Activated naive CD8-positive, alpha-beta T cell treated with anti-CD3 and anti-CD28 coated beads, Interleukin-2, amount 50 U/mL, for 24 hours (primary cell): ENCODE measurements around the gene GRID1.

Experiments
- ATAC-seq: fragments of 150-1000 bp; cut with Tn5 transposase; one replicate; pipeline ENCODE4 v1.10.0; 2021
- DNase-seq: peaks from one replicate; pipeline ENCODE4 v3.0.0; 2021
- H3K27ac Mint-ChIP-seq: one replicate; pipeline ENCODE4 v1.8.0; 2021; ENCODE audit warnings: mild to moderate bottlenecking, mixed read lengths
- H3K27me3 Mint-ChIP-seq: one replicate; pipeline ENCODE4 v1.8.0; 2021; ENCODE audit warnings: mixed read lengths
- H3K36me3 Mint-ChIP-seq: one replicate; pipeline ENCODE4 v1.8.0; 2021; ENCODE audit warnings: low read depth, mixed read lengths
- H3K4me1 Mint-ChIP-seq: one replicate; pipeline ENCODE4 v1.8.0; 2021; ENCODE audit warnings: mixed read lengths
- H3K4me3 Mint-ChIP-seq: one replicate; pipeline ENCODE4 v1.8.0; 2021; ENCODE audit warnings: mild to moderate bottlenecking, moderate library complexity, mixed read lengths
- H3K9me3 Mint-ChIP-seq: one replicate; pipeline ENCODE4 v1.8.0; 2021; ENCODE audit warnings: mixed read lengths

Gene GRID1

GRCh38 chr10:85919491-85920021 lies 447.0 kb downstream of the GRID1 start:
- no peak overlapping the region for H3K27ac Mint-ChIP-seq

GRCh38 chr10:85918371-85918770 lies 448.2 kb downstream of the GRID1 start:
- ATAC-seq = no peak

More at GRCh38 chr10:85919491-85920021, 447.0 kb downstream of the GRID1 start:
- DNase-seq (no peak), ATAC-seq (no peak)
- Mint-ChIP-seq H3K27me3 (peaks cover 5% of the 10 kb centered on the region), H3K4me3 (no peak overlapping the region), H3K9me3 (no peaks in the 10 kb centered on the region), H3K4me1 (no peaks in the 10 kb centered on the region), H3K36me3 (no peaks in the 10 kb centered on the region)

DNA sequence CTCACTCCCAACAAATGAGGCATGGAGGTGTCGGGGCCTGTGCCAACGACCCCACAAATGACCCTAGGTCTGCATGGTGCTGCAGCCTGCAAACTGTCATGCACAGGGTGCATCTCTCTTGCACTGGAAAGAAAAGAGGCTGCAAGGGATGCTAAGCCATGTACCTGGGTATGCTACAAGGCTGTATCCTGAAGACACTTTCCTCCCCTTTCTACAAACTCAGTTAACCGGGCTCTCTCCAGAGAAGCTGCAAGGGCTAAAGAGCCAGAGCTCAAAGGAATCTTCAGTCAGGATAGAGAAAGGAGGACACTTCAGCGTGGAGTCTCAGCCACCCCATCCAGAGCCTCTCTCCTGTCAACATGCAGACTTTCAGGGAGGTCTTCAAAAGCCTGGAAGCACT lies 449.0 kb downstream of the GRID1 start:
- DNase-seq (no peak), ATAC-seq (no peak)
- Mint-ChIP-seq H3K27me3 (peaks cover 5% of the 10 kb centered on the region), H3K4me3 (no peak overlapping the region), H3K36me3 (no peaks in the 10 kb centered on the region), H3K4me1 (no peaks in the 10 kb centered on the region), H3K9me3 (no peaks in the 10 kb centered on the region), H3K27ac (no peak overlapping the region)

More at GRCh38 chr10:85918371-85918770, 448.2 kb downstream of the GRID1 start:
- H3K4me1 Mint-ChIP-seq = no peaks in the 10 kb centered on the region
- H3K27me3 Mint-ChIP-seq = peaks cover 5% of the 10 kb centered on the region
- no peaks in the 10 kb centered on the region for H3K9me3 Mint-ChIP-seq
- DNase-seq = no peak
- H3K27ac Mint-ChIP-seq = no peak overlapping the region
- H3K4me3 Mint-ChIP-seq = no peak overlapping the region
- no peaks in the 10 kb centered on the region for H3K36me3 Mint-ChIP-seq

DNA sequence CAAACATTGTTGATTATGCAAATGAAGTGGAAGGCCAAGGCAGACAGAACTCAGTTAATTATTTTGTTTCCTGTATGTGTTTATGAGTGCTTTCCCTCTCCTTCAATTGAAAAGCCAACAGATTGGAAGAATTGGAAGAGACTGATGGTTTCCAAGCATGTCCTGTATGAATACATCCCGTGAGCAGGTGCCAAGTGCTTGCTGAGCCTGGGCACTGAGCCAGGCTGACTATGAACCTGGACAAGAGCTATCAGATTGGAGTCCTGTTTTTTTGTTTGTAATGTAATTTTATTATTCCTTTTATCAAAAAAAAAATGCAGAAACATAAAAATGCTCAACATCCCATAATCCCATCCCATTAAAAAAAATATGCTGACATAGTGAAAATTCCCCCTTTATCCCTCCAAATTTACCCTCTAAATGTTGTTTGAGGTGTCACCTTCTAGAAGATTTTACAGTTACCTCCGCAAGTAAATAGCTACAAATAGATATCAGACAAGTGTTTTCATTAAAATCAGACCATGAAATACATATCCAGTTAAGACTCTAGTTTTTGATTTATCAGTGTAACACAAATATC lies 449.5 kb downstream of the GRID1 start:
- H3K27ac Mint-ChIP-seq = no peak overlapping the region
- no peak overlapping the region for H3K4me3 Mint-ChIP-seq
- H3K4me1 Mint-ChIP-seq = no peaks in the 10 kb centered on the region
- ATAC-seq (no peak), DNase-seq (no peak)
- H3K27me3 Mint-ChIP-seq = peaks cover 5% of the 10 kb centered on the region
- no peaks in the 10 kb centered on the region for H3K36me3 Mint-ChIP-seq
- no peaks in the 10 kb centered on the region for H3K9me3 Mint-ChIP-seq

DNA sequence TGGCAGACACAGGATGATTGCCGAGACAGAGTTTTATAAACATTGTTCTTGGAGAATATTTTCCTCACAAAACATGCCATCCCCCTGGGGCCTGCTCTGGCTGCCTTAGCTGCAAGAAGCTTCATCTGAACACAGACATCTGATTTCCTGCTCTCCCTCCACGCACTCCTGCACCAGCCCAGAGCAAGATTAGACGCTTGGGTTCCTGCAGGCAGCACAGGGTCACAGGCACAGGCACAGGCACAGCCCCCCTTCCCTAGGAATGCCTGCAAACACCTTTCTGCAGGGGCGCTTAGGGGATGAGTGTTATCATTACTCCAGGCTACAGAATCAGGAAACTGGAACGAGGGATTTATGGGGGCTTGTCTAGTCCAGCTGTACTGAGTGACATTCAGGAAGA lies 450.3 kb downstream of the GRID1 start:
- no peak for ATAC-seq
- Mint-ChIP-seq H3K27me3 (peaks cover 5% of the 10 kb centered on the region), H3K36me3 (no peaks in the 10 kb centered on the region), H3K9me3 (no peaks in the 10 kb centered on the region), H3K27ac (no peak overlapping the region), H3K4me1 (no peaks in the 10 kb centered on the region), H3K4me3 (no peak overlapping the region)
- no peak for DNase-seq

DNA sequence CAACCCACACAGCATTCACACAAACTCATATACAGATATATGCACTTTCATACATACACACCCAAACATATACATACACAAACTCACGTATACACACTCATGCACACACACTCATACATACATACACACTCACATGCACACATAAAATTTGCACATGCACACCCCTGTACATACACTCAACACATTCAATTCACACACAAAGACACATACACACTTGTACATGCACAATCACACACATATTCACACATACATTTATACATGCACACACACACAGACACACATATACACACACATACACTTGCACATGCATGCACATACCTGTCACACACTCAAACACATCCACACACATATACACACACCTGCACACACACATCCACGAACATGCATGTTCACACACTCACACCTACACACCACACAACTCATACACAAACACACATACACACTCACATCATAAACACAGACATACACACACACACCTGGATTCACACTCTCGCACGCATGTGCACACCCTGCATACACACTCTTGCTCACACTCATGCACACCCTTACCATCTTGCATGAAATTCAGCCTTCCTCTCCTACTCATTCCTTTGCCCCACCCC lies 451.2 kb downstream of the GRID1 start:
- no peak for ATAC-seq
- H3K9me3 Mint-ChIP-seq = no peaks in the 10 kb centered on the region

DNA sequence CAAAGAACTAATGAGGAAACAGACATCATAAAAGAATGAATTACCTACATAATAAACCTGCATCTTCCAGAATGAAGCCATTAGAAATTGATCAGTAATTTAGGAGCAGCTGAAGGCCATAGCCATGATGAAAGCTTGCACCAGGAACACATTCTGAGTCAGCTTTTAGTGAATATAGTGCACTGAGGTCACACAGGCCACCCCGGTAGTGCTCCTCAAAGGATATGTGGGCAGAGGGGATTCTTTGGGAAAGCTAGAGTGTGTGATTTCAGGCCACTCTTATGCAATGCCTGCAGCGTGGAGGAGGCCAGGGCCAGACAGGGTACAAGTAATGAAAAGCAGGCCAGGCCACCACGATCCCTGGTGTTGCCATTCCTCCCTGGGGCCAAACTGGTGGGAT lies 451.9 kb downstream of the GRID1 start:
- ATAC-seq (no peak), DNase-seq (no peak)
- Mint-ChIP-seq H3K4me3 (no peak overlapping the region), H3K4me1 (no peaks in the 10 kb centered on the region), H3K36me3 (no peaks in the 10 kb centered on the region), H3K27me3 (peaks cover 9% of the 10 kb centered on the region), H3K9me3 (no peaks in the 10 kb centered on the region), H3K27ac (no peak overlapping the region)

More for the DNA sequence above, 451.2 kb downstream of the GRID1 start:
- no peak overlapping the region for H3K4me3 Mint-ChIP-seq
- DNase-seq = no peak
- no peaks in the 10 kb centered on the region for H3K36me3 Mint-ChIP-seq
- peaks cover 10% of the 10 kb centered on the region for H3K27me3 Mint-ChIP-seq
- H3K4me1 Mint-ChIP-seq = no peaks in the 10 kb centered on the region
- H3K27ac Mint-ChIP-seq = no peak overlapping the region

DNA sequence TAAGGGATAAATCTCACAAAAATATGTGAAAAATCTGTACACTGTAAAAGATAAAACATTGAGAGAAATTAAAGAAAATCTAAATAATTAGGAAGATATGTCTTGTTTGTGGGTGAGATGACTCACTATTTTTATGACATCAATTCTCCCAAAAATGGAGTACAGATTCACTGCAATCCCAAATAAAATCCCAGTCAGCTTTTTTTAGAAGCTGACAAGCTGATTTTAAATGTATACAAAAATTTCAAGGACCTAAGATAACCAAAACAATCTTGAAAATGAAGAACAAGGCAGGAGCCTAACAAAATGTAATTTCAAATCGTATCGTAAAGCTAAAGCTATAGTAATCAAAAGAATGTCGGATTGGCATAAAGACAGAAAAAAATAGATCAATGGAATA lies 458.1 kb downstream of the GRID1 start:
- Mint-ChIP-seq H3K27me3 (peaks cover 7% of the 10 kb centered on the region), H3K4me3 (no peak overlapping the region), H3K36me3 (no peaks in the 10 kb centered on the region), H3K9me3 (no peaks in the 10 kb centered on the region), H3K27ac (no peak overlapping the region), H3K4me1 (no peaks in the 10 kb centered on the region)
- no peak for DNase-seq
- no peak for ATAC-seq

DNA sequence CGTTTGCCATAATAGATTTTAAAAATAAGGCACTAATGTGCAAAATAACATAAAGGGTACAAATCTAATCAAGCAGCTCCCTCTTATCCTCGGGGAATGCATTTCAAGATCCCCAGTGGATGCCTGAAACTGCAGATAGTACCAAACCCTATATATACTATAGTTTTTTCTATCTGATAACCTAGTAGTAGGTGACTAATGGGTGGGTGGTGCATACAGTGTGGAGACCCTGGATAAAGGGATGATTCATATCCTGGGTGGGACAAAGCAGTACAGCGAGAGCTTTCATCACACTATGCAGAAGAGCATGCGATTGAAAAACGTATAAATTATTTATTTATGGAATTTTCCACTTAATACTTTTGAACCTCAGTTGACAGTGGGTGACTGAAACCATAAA lies 464.5 kb downstream of the GRID1 start:
- Mint-ChIP-seq H3K27ac (no peak overlapping the region), H3K9me3 (no peaks in the 10 kb centered on the region), H3K27me3 (peaks cover 2% of the 10 kb centered on the region), H3K4me3 (no peak overlapping the region), H3K4me1 (no peaks in the 10 kb centered on the region), H3K36me3 (no peaks in the 10 kb centered on the region)
- DNase-seq (no peak), ATAC-seq (no peak)

GRCh38 chr10:85901599-85901998 lies 465.0 kb downstream of the GRID1 start:
- H3K27ac Mint-ChIP-seq = no peak overlapping the region
- no peaks in the 10 kb centered on the region for H3K9me3 Mint-ChIP-seq
- H3K4me3 Mint-ChIP-seq = no peak overlapping the region
- no peaks in the 10 kb centered on the region for H3K36me3 Mint-ChIP-seq
- ATAC-seq (no peak), DNase-seq (no peak)
- peaks cover 2% of the 10 kb centered on the region for H3K27me3 Mint-ChIP-seq
- H3K4me1 Mint-ChIP-seq = no peaks in the 10 kb centered on the region

- Mint-ChIP-seq H3K27me3 (peaks cover 2% of the 10 kb centered on the region), H3K4me1 (no peaks in the 10 kb centered on the region), H3K4me3 (no peak overlapping the region), H3K27ac (no peak overlapping the region), H3K9me3 (no peaks in the 10 kb centered on the region), H3K36me3 (no peaks in the 10 kb centered on the region)
- ATAC-seq (no peak), DNase-seq (no peak)
These were observed 466.1 kb downstream of the GRID1 start for GRCh38 chr10:85900487-85900886.

- Mint-ChIP-seq H3K4me3 (no peak overlapping the region), H3K9me3 (no peaks in the 10 kb centered on the region), H3K27ac (no peak overlapping the region), H3K27me3 (peaks cover 2% of the 10 kb centered on the region), H3K36me3 (no peaks in the 10 kb centered on the region), H3K4me1 (no peaks in the 10 kb centered on the region)
- DNase-seq (no peak), ATAC-seq (no peak)
These were observed 466.5 kb downstream of the GRID1 start for GRCh38 chr10:85900061-85900460.

DNA sequence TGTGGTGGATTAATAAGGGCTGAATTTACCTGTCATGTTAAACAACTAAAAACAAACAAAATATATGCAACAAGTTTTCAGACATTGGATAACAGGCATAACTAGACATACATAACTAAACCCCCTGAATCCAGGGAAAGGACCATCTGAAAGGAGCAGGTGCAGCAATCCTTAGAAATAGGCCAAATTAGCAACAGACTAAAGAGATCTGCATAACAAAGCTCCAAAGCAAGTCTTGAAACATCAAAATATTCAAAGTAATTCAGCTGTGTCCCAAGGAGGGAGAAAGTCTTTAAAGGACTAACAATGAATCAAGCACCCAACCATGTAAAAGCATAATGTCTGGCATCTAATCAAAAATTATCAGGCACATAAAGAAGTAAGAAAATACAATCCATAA lies 475.1 kb downstream of the GRID1 start:
- H3K4me3 Mint-ChIP-seq = no peak overlapping the region
- ATAC-seq (no peak), DNase-seq (no peak)
- H3K27me3 Mint-ChIP-seq = peaks cover 7% of the 10 kb centered on the region
- H3K36me3 Mint-ChIP-seq = no peaks in the 10 kb centered on the region
- H3K27ac Mint-ChIP-seq = no peak overlapping the region
- no peaks in the 10 kb centered on the region for H3K4me1 Mint-ChIP-seq
- H3K9me3 Mint-ChIP-seq = peaks cover 3% of the 10 kb centered on the region

DNA sequence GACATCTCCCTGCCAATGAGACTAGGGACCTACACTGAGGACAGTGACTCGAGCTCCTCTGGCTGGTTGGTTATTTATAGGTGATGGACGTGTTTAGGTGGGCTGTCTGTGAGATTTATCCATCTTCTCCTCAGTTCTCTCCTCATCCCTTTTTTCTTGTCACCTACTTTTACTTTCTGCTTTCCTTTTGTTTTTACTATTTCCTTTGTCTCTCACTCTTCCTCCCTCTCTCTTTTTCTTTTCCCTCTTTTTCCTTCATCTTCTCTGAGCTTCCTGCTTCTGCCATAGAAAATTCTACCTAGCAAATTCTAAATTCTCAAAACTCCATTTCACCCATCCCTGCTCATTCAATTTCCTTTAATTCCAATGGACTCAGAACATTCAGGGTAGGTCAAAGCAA lies 478.0 kb downstream of the GRID1 start:
- Mint-ChIP-seq H3K4me3 (no peak overlapping the region), H3K9me3 (peaks cover 3% of the 10 kb centered on the region), H3K4me1 (no peaks in the 10 kb centered on the region), H3K27me3 (peaks cover 7% of the 10 kb centered on the region), H3K36me3 (no peaks in the 10 kb centered on the region), H3K27ac (no peak overlapping the region)
- no peak for DNase-seq
- no peak for ATAC-seq

- peaks cover 10% of the 10 kb centered on the region for H3K27me3 Mint-ChIP-seq
- H3K4me1 Mint-ChIP-seq = no peaks in the 10 kb centered on the region
- no peak overlapping the region for H3K27ac Mint-ChIP-seq
- ATAC-seq (no peak), DNase-seq (no peak)
- H3K9me3 Mint-ChIP-seq = peaks cover 3% of the 10 kb centered on the region
- H3K4me3 Mint-ChIP-seq = no peak overlapping the region
- no peaks in the 10 kb centered on the region for H3K36me3 Mint-ChIP-seq
These were observed 478.6 kb downstream of the GRID1 start for GRCh38 chr10:85888004-85888403.
